ENCODE measurements around the gene CLEC1B.
"Not testable (repeated sequence)": the region's sequence is repeated elsewhere in the genome, so short reads cannot be mapped to it uniquely, and the experiment has no call there.

CLEC1B gene

GRCh38 chr12:9973949-9974348, 25.0 kb downstream of the CLEC1B start:
- DNase-seq (ENCODE audit: low spot score) = no peak

GRCh38 chr12:9971181-9971580, 27.7 kb downstream of the CLEC1B start, which contains the start of gene CLEC12A:
Gene CLEC12A, plus strand, starts transcription at chr12:9971409. Its CDS starts 188 bp downstream, at chr12:9971597.
- DNase-seq (ENCODE audit: low spot score) = no peak
- TF ChIP-seq CTCF (IDR thresholded peaks at IDR 0.05; ENCODE audit: extremely low read depth, missing control alignments) = no peak

More at GRCh38 chr12:9973949-9974348, 25.0 kb downstream of the CLEC1B start:
- TF ChIP-seq CTCF (IDR thresholded peaks at IDR 0.05; ENCODE audit: extremely low read depth, missing control alignments) = no peak

GRCh38 chr12:9969673-9970072, 29.2 kb downstream of the CLEC1B start:
- DNase-seq (ENCODE audit: low spot score) = no peak
- TF ChIP-seq CTCF (IDR thresholded peaks at IDR 0.05; ENCODE audit: extremely low read depth, missing control alignments) = no peak

- no peak for TF ChIP-seq CTCF (IDR thresholded peaks at IDR 0.05; ENCODE audit: extremely low read depth, missing control alignments)
- no peak for DNase-seq (ENCODE audit: low spot score)
Measured at GRCh38 chr12:9961901-9962300, 37.0 kb downstream of the CLEC1B start.

- no peak for DNase-seq (ENCODE audit: low spot score)
- TF ChIP-seq CTCF (IDR thresholded peaks at IDR 0.05; ENCODE audit: extremely low read depth, missing control alignments) = no peak
Measured at GRCh38 chr12:9961106-9961505, 37.8 kb downstream of the CLEC1B start.

- TF ChIP-seq CTCF (IDR thresholded peaks at IDR 0.05; ENCODE audit: extremely low read depth, missing control alignments) = no peak
- no peak for DNase-seq (ENCODE audit: low spot score)
Measured at GRCh38 chr12:9960590-9960989, 38.3 kb downstream of the CLEC1B start.

- no peak for TF ChIP-seq CTCF (IDR thresholded peaks at IDR 0.05; ENCODE audit: extremely low read depth, missing control alignments)
- DNase-seq (ENCODE audit: low spot score) = no peak
Measured at GRCh38 chr12:9957834-9958233, 41.1 kb downstream of the CLEC1B start.

- DNase-seq (ENCODE audit: low spot score) = not testable (repeated sequence)
Measured at GRCh38 chr12:9952954-9953729, 45.8 kb downstream of the CLEC1B start.
